HepG2 (cell line): ENCODE results near the gene ATF1. TPM values are rescaled to one million over a fixed set of nuclear protein-coding genes. Genes with fewer than 3 reads are reported as not detected.

Experiments
- ATAC-seq: fragments of 200-7000 bp; cut with Tn5 transposase; 3 replicates; pipeline ENCODE4 v1.9.1; 2020; ENCODE audit warnings: mild to moderate bottlenecking, moderate library complexity
- BruUV-seq: library from RNA; stranded (reverse); fragments of 400-500 nt; replicated peaks from 2 replicates; lab custom pipeline; 2021; lab: Mats Ljungman, UMichigan
- CTCF ChIA-PET: fragments of 300-600 bp; formaldehyde crosslinking; extraction: SDS; loops from one replicate; lab custom pipeline; 2021; ENCODE audit warnings: low total read pairs, inconsistent platforms, low intra/inter-chr PET ratio; lab: Yijun Ruan, JAX
- POLR2A ChIA-PET: fragments of 350-600 bp; sonication (Branson Sonifier 250); formaldehyde crosslinking; loops from one replicate; lab custom pipeline; 2020; ENCODE audit warnings: antibody characterized with exemption, inconsistent platforms; lab: Yijun Ruan, JAX
- DNase-seq: peaks from one replicate; pipeline ENCODE4 v3.0.0-alpha.2; 2015; ENCODE audit warnings: low spot score
- FAIRE-seq: peaks from 3 replicates; lab custom pipeline; 2011; peaks lifted over from hg19 to GRCh38; lab: Jason Lieb, UNC
- H2AFZ ChIP-seq: one replicate; pipeline ENCODE4 v1.6.1; 2011; ENCODE audit warnings: low read length, inconsistent platforms
- H3K27ac ChIP-seq: fragments of 300-600 bp; 3 replicates; pipeline ENCODE4 v1.8.0; 2011; ENCODE audit warnings: mixed run types, mild to moderate bottlenecking, mixed read lengths, low read length, inconsistent platforms; ENCODE audit not compliant: insufficient read depth; ENCODE audit errors: extremely low read length
- H3K27me3 ChIP-seq, 2 experiments: fragments of 200-600 bp in 1 of 2; 2 replicates in 1 of 2; 3 replicates in 1 of 2; pipeline versions ENCODE4 v1.6.0 to v1.8.0; 2011; ENCODE audit warnings: low read length in 2 of 2, mild to moderate bottlenecking in 2 of 2, moderate library complexity in 2 of 2, inconsistent platforms in 1 of 2; ENCODE audit not compliant: insufficient read depth in 2 of 2, control insufficient read depth in 1 of 2
- H3K36me3 ChIP-seq, 2 experiments: fragments of 200-600 bp in 1 of 2; replicated peaks in 1 of 2; 2 replicates in 1 of 2; 3 replicates in 1 of 2; pipeline versions ENCODE4 v1.5.1 to v1.8.0; 2011; ENCODE audit warnings: low read length in 2 of 2, inconsistent platforms in 1 of 2; ENCODE audit not compliant: insufficient read depth in 2 of 2, control insufficient read depth in 1 of 2
- H3K4me1 ChIP-seq: 2 replicates; pipeline ENCODE4 v1.5.1; 2012; ENCODE audit warnings: low read length, inconsistent platforms; ENCODE audit not compliant: insufficient read depth
- H3K4me2 ChIP-seq: 2 replicates; pipeline ENCODE4 v1.6.0; 2011; ENCODE audit warnings: low read depth, low read length, inconsistent platforms
- H3K4me3 ChIP-seq, 3 experiments: fragments of 200-600 bp in 1 of 3; sonication (generic), shearing (Covaris generic) in 1 of 3; replicated peaks in 1 of 3; 2 replicates each; pipeline ENCODE4 v1.5.1; 2011 to 2016; ENCODE audit warnings: low read length in 3 of 3, inconsistent platforms in 2 of 3, low read depth in 2 of 3, mild to moderate bottlenecking in 2 of 3, control low read depth in 1 of 3, mixed read lengths in 1 of 3; ENCODE audit not compliant: insufficient read depth in 1 of 3
- H3K79me2 ChIP-seq: one replicate; pipeline ENCODE4 v1.6.1; 2011; ENCODE audit warnings: low read length, inconsistent platforms; ENCODE audit not compliant: insufficient read depth
- H3K9ac ChIP-seq: 2 replicates; pipeline ENCODE4 v1.6.0; 2011; ENCODE audit warnings: mild to moderate bottlenecking, low read depth, low read length, inconsistent platforms; ENCODE audit not compliant: insufficient read depth
- H3K9me3 ChIP-seq: 2 replicates; pipeline ENCODE4 v1.5.1; 2012; ENCODE audit warnings: mild to moderate bottlenecking, low read length
- H4K20me1 ChIP-seq: 2 replicates; pipeline ENCODE4 v1.6.0; 2011; ENCODE audit warnings: inconsistent platforms, mild to moderate bottlenecking, low read length, moderate library complexity; ENCODE audit not compliant: insufficient read depth
- E2F1 ChIP-seq: sonication (generic); formaldehyde crosslinking; IDR thresholded peaks from 2 replicates; pipeline ENCODE4 v1.5.0; 2020; ENCODE audit warnings: missing genetic modification reagents
- HDAC1 ChIP-seq: sonication (generic); formaldehyde crosslinking; IDR thresholded peaks from 2 replicates; pipeline ENCODE4 v1.5.1; 2020; ENCODE audit warnings: mild to moderate bottlenecking, missing genetic modification reagents
- NCOA5 ChIP-seq: sonication (generic); formaldehyde crosslinking; IDR thresholded peaks from 2 replicates; pipeline ENCODE4 v1.4.0; 2020; ENCODE audit warnings: missing genetic modification reagents
- NFE2 ChIP-seq: sonication (generic); formaldehyde crosslinking; IDR thresholded peaks from 2 replicates; pipeline ENCODE4 v1.4.0; 2020; ENCODE audit warnings: missing genetic modification reagents
- PBX2 ChIP-seq: IDR thresholded peaks from 2 replicates; pipeline ENCODE4 v1.6.1; 2016; ENCODE audit warnings: control low read depth
- POGZ ChIP-seq: sonication (generic); formaldehyde crosslinking; IDR thresholded peaks from 2 replicates; pipeline ENCODE4 v1.4.0; 2020; ENCODE audit warnings: mild to moderate bottlenecking, missing genetic modification reagents
- RXRA ChIP-seq: sonication (generic); formaldehyde crosslinking; IDR thresholded peaks from 2 replicates; pipeline ENCODE4 v1.5.1; 2020; ENCODE audit warnings: missing genetic modification reagents
- SMARCC2 ChIP-seq: fragments of 450-650 bp; IDR thresholded peaks from 2 replicates; pipeline ENCODE4 v1.6.1; 2017; ENCODE audit warnings: antibody characterized with exemption, mild to moderate bottlenecking
- YEATS4 ChIP-seq: sonication (generic); formaldehyde crosslinking; IDR thresholded peaks from 2 replicates; pipeline ENCODE4 v1.4.0; 2020; ENCODE audit warnings: missing genetic modification reagents, borderline replicate concordance
- ZNF256 ChIP-seq: sonication (generic); formaldehyde crosslinking; conservative IDR thresholded peaks from 2 replicates; pipeline ENCODE4 v1.4.0; 2020; ENCODE audit warnings: missing genetic modification reagents
- ZNF264 ChIP-seq: sonication (generic); formaldehyde crosslinking; IDR thresholded peaks from 2 replicates; pipeline ENCODE4 v1.4.0; 2020; ENCODE audit warnings: missing genetic modification reagents
- ZNF280B ChIP-seq: sonication (generic); formaldehyde crosslinking; IDR thresholded peaks from 2 replicates; pipeline ENCODE4 v1.5.0; 2020; ENCODE audit warnings: missing genetic modification reagents, mild to moderate bottlenecking, borderline replicate concordance
- ZNF331 ChIP-seq: sonication (generic); formaldehyde crosslinking; IDR thresholded peaks from 2 replicates; pipeline ENCODE4 v1.4.0; 2020; ENCODE audit warnings: missing genetic modification reagents
- ZNF354B ChIP-seq: sonication (generic); formaldehyde crosslinking; IDR thresholded peaks from 2 replicates; pipeline ENCODE4 v1.8.0; 2022; ENCODE audit warnings: mild to moderate bottlenecking, missing genetic modification reagents
- ZNF460 ChIP-seq: sonication (generic); formaldehyde crosslinking; IDR thresholded peaks from 2 replicates; pipeline ENCODE4 v1.5.1; 2020; ENCODE audit warnings: missing genetic modification reagents, mild to moderate bottlenecking, borderline replicate concordance
- ZNF709 ChIP-seq: sonication (generic); formaldehyde crosslinking; IDR thresholded peaks from 2 replicates; pipeline ENCODE4 v1.5.0; 2020; ENCODE audit warnings: mild to moderate bottlenecking, missing genetic modification reagents
- ZNF740 ChIP-seq: sonication (generic); formaldehyde crosslinking; IDR thresholded peaks from 2 replicates; pipeline ENCODE4 v1.4.0; 2020; ENCODE audit warnings: missing genetic modification reagents
- ZNF788 ChIP-seq: sonication (generic); formaldehyde crosslinking; IDR thresholded peaks from 2 replicates; pipeline ENCODE4 v1.5.0; 2020; ENCODE audit warnings: mild to moderate bottlenecking, missing genetic modification reagents, borderline replicate concordance
- ZNF850 ChIP-seq: sonication (generic); formaldehyde crosslinking; conservative IDR thresholded peaks from 2 replicates; pipeline ENCODE4 v1.9.0; 2021; ENCODE audit warnings: mild to moderate bottlenecking, missing genetic modification reagents
- ZNF879 ChIP-seq: sonication (generic); formaldehyde crosslinking; IDR thresholded peaks from 2 replicates; pipeline ENCODE4 v1.8.1; 2023; ENCODE audit warnings: missing genetic modification reagents
- ZSCAN30 ChIP-seq: sonication (generic); formaldehyde crosslinking; IDR thresholded peaks from 2 replicates; pipeline ENCODE4 v1.5.0; 2020; ENCODE audit warnings: mild to moderate bottlenecking, missing genetic modification reagents
- WGBS: methylation state at CpG from one replicate; pipeline ENCODE4 v1.1.6; 2017; ENCODE audit warnings: low lambda C conversion rate; 5-methylcytosine and 5-hydroxymethylcytosine counted together
- in situ Hi-C: cut with HindIII; loops from 2 replicates; pipeline ENCODE4 v1.10.0; 2017; ENCODE audit warnings: low pct_unique_long_range_greater_than_20kb; ENCODE audit not compliant: extremely low pct_ligation_motif_present
- intact Hi-C: fragments of 100-400 bp; cut with micrococcal nuclease; formaldehyde crosslinking; loops from one replicate; pipeline ENCODE4 v1.10.0; 2022; ENCODE audit not compliant: unreplicated experiment
- polyA plus RNA-seq, 8 experiments: library from polyadenylated mRNA; depleted of rRNA in 3 of 8; stranded (reverse) in 7 of 8; unstranded in 1 of 8; fragments of >200 nt; fragmentation: Illumina TruSeq in 4 of 8; extraction: Trizol in 4 of 8; gene quantifications; 2 replicates each; pipeline versions ENCODE4 v1.2.1 to v1.2.3, GENCODE V29; 2011 to 2016; ENCODE audit warnings: low read depth in 4 of 8, missing spikeins in 1 of 8, mixed read lengths in 1 of 8; ENCODE audit not compliant: insufficient read depth in 1 of 8
- total RNA-seq, 5 experiments: library from RNA; depleted of rRNA; stranded (reverse); fragments of >200 nt; fragmentation: Illumina TruSeq; extraction: Trizol; gene quantifications; 2 replicates each; pipeline ENCODE4 v1.2.3, GENCODE V29; 2016; ENCODE audit warnings: low read depth in 1 of 5

The ATF1 gene
- total and polyA plus RNA-seq, 2 of the 13 experiments (the other 11 are each of a cell fraction or from before 2014, with no cell fraction given), result 29.3 to 52.0 TPM

GRCh38 chr12:50764286-50765094 lies 589 bp downstream of the ATF1 start:
- peaks cover 55% of the 10 kb centered on the region for H3K79me2 ChIP-seq
- BruUV-seq, result no TSS peak
- ChIA-PET POLR2A (interaction anchor here (0.6 to 3.0 kb wide), 24 partner anchors 10 to 1195 kb away, joined by 3 to 30 read pairs (median 4); partner anchors contain the start of genes CSRNP2, DAZAP2, POU6F1 and SLC11A2), CTCF (interaction anchor here (0.9 kb wide), 1 partner anchor 61 kb away, joined by 4 read pairs; no protein-coding TSS in a partner anchor)
- no peak overlapping the region for H2AFZ ChIP-seq
- in situ Hi-C loops (no loop called here), intact Hi-C loops (loop anchor here (1.0 to 10.0 kb wide), 5 partner anchors 63 to 580 kb away; partner anchors contain the start of gene CELA1)
- peak; percentile 73 for ATAC-seq
- H3K9me3 ChIP-seq, result no peaks in the 10 kb centered on the region
- H3K27me3 ChIP-seq, result no peaks in the 10 kb centered on the region; a peak in 1 of 5 replicates
- peak; percentile 89 for DNase-seq
- FAIRE-seq, result no peak
- 0% methylated on average over 6 of the region's 91 CpGs for WGBS
- H4K20me1 ChIP-seq, result peaks cover 5% of the 10 kb centered on the region; the same call in 1 of the 2 replicates
- H3K36me3 ChIP-seq, result no peaks in the 10 kb centered on the region
- H3K4me2 ChIP-seq, result peak overlapping the region; percentile 84
- H3K4me1 ChIP-seq, result peaks cover 53% of the 10 kb centered on the region
- peak overlapping the region; percentile 91 for H3K9ac ChIP-seq
- peak overlapping the region; percentile 83 to 95 (median 90) for H3K4me3 ChIP-seq
- peak overlapping the region; percentile 98 for H3K27ac ChIP-seq
- TF ChIP-seq ZNF280B (CRISPR knock-in tag) (peak; percentile 64; the same call in 1 of the 2 replicates), ZNF850 (CRISPR knock-in tag) (no peak), E2F1 (CRISPR knock-in tag) (peak; percentile 8; the same call in 1 of the 2 replicates), ZNF264 (CRISPR knock-in tag) (0 out of 2 replicates have a peak, but pooled peaks have one; percentile 35), ZNF331 (CRISPR knock-in tag) (no peak), HDAC1 (CRISPR knock-in tag) (0 out of 2 replicates have a peak, but pooled peaks have one; percentile 19), ZNF709 (CRISPR knock-in tag) (no peak), ZSCAN30 (CRISPR knock-in tag) (no peak), POGZ (CRISPR knock-in tag) (no peak), ZNF460 (no peak), ZNF256 (CRISPR knock-in tag) (no peak), NFE2 (CRISPR knock-in tag) (no peak), NCOA5 (CRISPR knock-in tag) (no peak), YEATS4 (CRISPR knock-in tag) (peak; percentile 81), SMARCC2 (no peak), ZNF354B (CRISPR knock-in tag) (no peak), ZNF740 (CRISPR knock-in tag) (no peak), PBX2 (CRISPR knock-in tag) (no peak), RXRA (CRISPR knock-in tag) (peak; percentile 33; the same call in 1 of the 2 replicates), ZNF788 (CRISPR knock-in tag) (peak; percentile 34; the same call in 1 of the 2 replicates), ZNF879 (CRISPR knock-in tag) (no peak)
